Measurements from ENCODE around the gene TMEM203. TPM values are rescaled to one million over a fixed set of nuclear protein-coding genes. Genes with fewer than 3 reads are reported as not detected.

The TMEM203 gene
- total and polyA plus RNA-seq, 2 of the 13 experiments (the other 11 are each of a cell fraction or from before 2014, with no cell fraction given) = 23.4 to 36.7 TPM

DNA sequence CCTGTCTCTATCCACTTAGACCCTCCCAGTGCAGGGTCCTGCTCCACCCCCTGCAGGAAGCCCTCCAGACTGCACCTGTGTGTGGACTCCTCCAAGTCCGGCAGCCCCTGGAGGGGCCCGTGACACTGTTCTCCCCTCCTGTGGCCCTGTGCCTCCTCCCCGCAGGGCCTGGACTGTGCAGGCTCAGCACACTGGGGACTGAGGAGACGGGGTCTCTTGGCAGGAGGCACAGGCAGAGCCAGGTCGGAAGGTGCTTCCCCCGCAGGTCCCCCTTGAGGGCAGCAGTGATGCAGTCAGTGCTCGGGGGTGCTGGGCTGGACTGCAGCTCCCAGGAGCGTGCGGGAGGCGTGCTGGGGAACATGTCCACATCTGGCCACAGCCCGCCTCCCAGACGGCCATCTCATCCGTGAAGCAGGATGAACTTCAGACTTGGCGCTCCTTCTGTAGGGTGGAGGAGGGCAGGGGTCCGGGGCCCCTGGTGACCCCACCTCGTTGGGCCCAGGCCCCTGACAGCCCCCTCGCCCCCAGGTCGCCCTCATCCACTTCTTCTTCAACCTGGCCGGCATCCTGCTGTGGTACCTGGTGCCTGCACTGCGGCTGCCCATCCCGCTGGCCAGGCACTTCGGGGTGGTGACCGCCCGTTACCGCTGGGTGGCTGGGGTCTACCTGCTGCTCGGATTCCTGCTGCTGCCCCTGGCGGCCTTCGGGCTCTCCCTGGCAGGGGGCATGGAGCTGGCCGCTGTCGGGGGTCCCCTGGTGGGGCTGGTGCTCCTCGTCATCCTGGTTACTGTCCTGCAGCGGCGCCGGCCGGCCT lies 30.2 kb upstream of the TMEM203 start (continued):
- TF ChIP-seq, protein P1, sequence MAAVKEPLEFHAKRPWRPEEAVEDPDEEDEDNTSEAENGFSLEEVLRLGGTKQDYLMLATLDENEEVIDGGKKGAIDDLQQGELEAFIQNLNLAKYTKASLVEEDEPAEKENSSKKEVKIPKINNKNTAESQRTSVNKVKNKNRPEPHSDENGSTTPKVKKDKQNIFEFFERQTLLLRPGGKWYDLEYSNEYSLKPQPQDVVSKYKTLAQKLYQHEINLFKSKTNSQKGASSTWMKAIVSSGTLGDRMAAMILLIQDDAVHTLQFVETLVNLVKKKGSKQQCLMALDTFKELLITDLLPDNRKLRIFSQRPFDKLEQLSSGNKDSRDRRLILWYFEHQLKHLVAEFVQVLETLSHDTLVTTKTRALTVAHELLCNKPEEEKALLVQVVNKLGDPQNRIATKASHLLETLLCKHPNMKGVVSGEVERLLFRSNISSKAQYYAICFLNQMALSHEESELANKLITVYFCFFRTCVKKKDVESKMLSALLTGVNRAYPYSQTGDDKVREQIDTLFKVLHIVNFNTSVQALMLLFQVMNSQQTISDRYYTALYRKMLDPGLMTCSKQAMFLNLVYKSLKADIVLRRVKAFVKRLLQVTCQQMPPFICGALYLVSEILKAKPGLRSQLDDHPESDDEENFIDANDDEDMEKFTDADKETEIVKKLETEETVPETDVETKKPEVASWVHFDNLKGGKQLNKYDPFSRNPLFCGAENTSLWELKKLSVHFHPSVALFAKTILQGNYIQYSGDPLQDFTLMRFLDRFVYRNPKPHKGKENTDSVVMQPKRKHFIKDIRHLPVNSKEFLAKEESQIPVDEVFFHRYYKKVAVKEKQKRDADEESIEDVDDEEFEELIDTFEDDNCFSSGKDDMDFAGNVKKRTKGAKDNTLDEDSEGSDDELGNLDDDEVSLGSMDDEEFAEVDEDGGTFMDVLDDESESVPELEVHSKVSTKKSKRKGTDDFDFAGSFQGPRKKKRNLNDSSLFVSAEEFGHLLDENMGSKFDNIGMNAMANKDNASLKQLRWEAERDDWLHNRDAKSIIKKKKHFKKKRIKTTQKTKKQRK (IDR thresholded peaks at IDR 0.05; ENCODE audit: low read length) = no peak
- TF ChIP-seq TBX3 (IDR thresholded peaks at IDR 0.05; ENCODE audit: borderline replicate concordance) (no peak), RAD51 (IDR thresholded peaks at IDR 0.05; ENCODE audit: borderline replicate concordance) (no peak), ZBTB7A (CRISPR knock-in tag; IDR thresholded peaks at IDR 0.05) (peak; percentile 1; the same call in 1 of the 2 replicates), ZMAT3 (CRISPR knock-in tag; conservative IDR thresholded peaks at IDR 0.05) (peak; percentile 78; the same call in 1 of the 2 replicates), RBM22 (optimal IDR thresholded peaks at IDR 0.05; ENCODE audit: low read length) (no peak), NFYC (CRISPR knock-in tag; IDR thresholded peaks at IDR 0.05) (no peak), PCBP2 (optimal IDR thresholded peaks at IDR 0.05; ENCODE audit: low read depth, low read length, poor library complexity, severe bottlenecking) (no peak), GZF1 (CRISPR knock-in tag; IDR thresholded peaks at IDR 0.05) (no peak), PHF21A (CRISPR knock-in tag; IDR thresholded peaks at IDR 0.05) (no peak), ATRX (CRISPR knock-in tag; IDR thresholded peaks at IDR 0.05; ENCODE audit: borderline replicate concordance) (no peak), MEIS2 (CRISPR knock-in tag; IDR thresholded peaks at IDR 0.05) (no peak)
- TF ChIP-seq, protein P2, sequence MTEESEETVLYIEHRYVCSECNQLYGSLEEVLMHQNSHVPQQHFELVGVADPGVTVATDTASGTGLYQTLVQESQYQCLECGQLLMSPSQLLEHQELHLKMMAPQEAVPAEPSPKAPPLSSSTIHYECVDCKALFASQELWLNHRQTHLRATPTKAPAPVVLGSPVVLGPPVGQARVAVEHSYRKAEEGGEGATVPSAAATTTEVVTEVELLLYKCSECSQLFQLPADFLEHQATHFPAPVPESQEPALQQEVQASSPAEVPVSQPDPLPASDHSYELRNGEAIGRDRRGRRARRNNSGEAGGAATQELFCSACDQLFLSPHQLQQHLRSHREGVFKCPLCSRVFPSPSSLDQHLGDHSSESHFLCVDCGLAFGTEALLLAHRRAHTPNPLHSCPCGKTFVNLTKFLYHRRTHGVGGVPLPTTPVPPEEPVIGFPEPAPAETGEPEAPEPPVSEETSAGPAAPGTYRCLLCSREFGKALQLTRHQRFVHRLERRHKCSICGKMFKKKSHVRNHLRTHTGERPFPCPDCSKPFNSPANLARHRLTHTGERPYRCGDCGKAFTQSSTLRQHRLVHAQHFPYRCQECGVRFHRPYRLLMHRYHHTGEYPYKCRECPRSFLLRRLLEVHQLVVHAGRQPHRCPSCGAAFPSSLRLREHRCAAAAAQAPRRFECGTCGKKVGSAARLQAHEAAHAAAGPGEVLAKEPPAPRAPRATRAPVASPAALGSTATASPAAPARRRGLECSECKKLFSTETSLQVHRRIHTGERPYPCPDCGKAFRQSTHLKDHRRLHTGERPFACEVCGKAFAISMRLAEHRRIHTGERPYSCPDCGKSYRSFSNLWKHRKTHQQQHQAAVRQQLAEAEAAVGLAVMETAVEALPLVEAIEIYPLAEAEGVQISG (CRISPR knock-in tag; IDR thresholded peaks at IDR 0.05) = peak; percentile 54; the same call in 1 of the 2 replicates
- TF ChIP-seq, protein P3, sequence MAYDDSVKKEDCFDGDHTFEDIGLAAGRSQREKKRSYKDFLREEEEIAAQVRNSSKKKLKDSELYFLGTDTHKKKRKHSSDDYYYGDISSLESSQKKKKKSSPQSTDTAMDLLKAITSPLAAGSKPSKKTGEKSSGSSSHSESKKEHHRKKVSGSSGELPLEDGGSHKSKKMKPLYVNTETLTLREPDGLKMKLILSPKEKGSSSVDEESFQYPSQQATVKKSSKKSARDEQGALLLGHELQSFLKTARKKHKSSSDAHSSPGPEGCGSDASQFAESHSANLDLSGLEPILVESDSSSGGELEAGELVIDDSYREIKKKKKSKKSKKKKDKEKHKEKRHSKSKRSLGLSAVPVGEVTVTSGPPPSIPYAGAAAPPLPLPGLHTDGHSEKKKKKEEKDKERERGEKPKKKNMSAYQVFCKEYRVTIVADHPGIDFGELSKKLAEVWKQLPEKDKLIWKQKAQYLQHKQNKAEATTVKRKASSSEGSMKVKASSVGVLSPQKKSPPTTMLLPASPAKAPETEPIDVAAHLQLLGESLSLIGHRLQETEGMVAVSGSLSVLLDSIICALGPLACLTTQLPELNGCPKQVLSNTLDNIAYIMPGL (CRISPR knock-in tag; IDR thresholded peaks at IDR 0.05; ENCODE audit: borderline replicate concordance in 1 of 2, low read depth in 1 of 2) = peak; percentile 31 to 76; a peak in 3 of 4 replicates
- TF ChIP-seq, protein P4, sequence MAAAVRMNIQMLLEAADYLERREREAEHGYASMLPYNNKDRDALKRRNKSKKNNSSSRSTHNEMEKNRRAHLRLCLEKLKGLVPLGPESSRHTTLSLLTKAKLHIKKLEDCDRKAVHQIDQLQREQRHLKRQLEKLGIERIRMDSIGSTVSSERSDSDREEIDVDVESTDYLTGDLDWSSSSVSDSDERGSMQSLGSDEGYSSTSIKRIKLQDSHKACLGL (CRISPR knock-in tag; IDR thresholded peaks at IDR 0.05) = no peak; the same call in 1 of the 2 replicates
